CD4-positive, alpha-beta T cell (primary cell): ENCODE measurements around the gene CDK5R2. TPM values are rescaled to one million over a fixed set of nuclear protein-coding genes. Genes with fewer than 3 reads are reported as not detected.

Experiments
- ATAC-seq: fragments of 200-7000 bp; cut with Tn5 transposase; one replicate; pipeline ENCODE4 v1.10.0; 2022; ENCODE audit warnings: mild to moderate bottlenecking; ENCODE audit not compliant: poor library complexity
- CTCF ChIA-PET: fragments of 350-600 bp; sonication (Branson Sonifier 250); formaldehyde crosslinking; loops from one replicate; lab custom pipeline; 2021; ENCODE audit warnings: antibody characterized with exemption, inconsistent platforms; lab: Charles Lee
- POLR2A ChIA-PET: fragments of 350-600 bp; sonication (Branson Sonifier 250); formaldehyde crosslinking; loops from one replicate; lab custom pipeline; 2021; ENCODE audit warnings: antibody characterized with exemption, inconsistent platforms; lab: Charles Lee
- DNase-seq, 14 experiments: peaks; one replicate each; pipeline ENCODE4 v3.0.0-alpha.2; 2013 to 2020; ENCODE audit warnings: mixed read lengths in 2 of 14
- H3K27ac ChIP-seq, 2 donors: one replicate each; pipeline versions ENCODE4 v1.5.1 to v1.7.0; 2013; ENCODE audit warnings: low read length in 2 of 2, low read depth in 1 of 2, mild to moderate bottlenecking in 1 of 2
- H3K27me3 ChIP-seq, 2 experiments: 1 replicate in 1 of 2; 2 replicates in 1 of 2; pipeline versions ENCODE4 v1.6.1 to v1.7.0; 2013; ENCODE audit warnings: low read length in 2 of 2, control low read depth in 1 of 2, mild to moderate bottlenecking in 1 of 2, moderate library complexity in 1 of 2; ENCODE audit not compliant: insufficient read depth in 2 of 2, control insufficient read depth in 1 of 2
- H3K36me3 ChIP-seq: one replicate; pipeline ENCODE4 v1.6.1; 2013; ENCODE audit warnings: low read length, control low read depth; ENCODE audit not compliant: insufficient read depth
- H3K4me1 ChIP-seq: one replicate; pipeline ENCODE4 v1.6.1; 2013; ENCODE audit warnings: low read length, control low read depth; ENCODE audit not compliant: insufficient read depth
- H3K4me3 ChIP-seq: one replicate; pipeline ENCODE4 v1.5.1; 2013; ENCODE audit warnings: mild to moderate bottlenecking, low read length, moderate library complexity
- H3K9me3 ChIP-seq, 2 experiments: 1 replicate in 1 of 2; 2 replicates in 1 of 2; pipeline versions ENCODE4 v1.6.1 to v1.7.0; 2013; ENCODE audit warnings: low read length in 2 of 2, mild to moderate bottlenecking in 2 of 2, control low read depth in 1 of 2, moderate library complexity in 1 of 2; ENCODE audit not compliant: control insufficient read depth in 1 of 2, insufficient read depth in 1 of 2
- H3K27ac Mint-ChIP-seq: one replicate; pipeline ENCODE4 v1.8.0; 2020; ENCODE audit warnings: mixed read lengths
- H3K27me3 Mint-ChIP-seq: one replicate; pipeline ENCODE4 v1.8.0; 2021; ENCODE audit warnings: mixed read lengths
- H3K36me3 Mint-ChIP-seq: one replicate; pipeline ENCODE4 v1.8.0; 2021; ENCODE audit warnings: low read depth, mixed read lengths
- H3K4me1 Mint-ChIP-seq: one replicate; pipeline ENCODE4 v1.8.0; 2021; ENCODE audit warnings: low read depth, mixed read lengths
- H3K4me3 Mint-ChIP-seq: one replicate; pipeline ENCODE4 v1.8.0; 2020; ENCODE audit warnings: mild to moderate bottlenecking, mixed read lengths
- H3K9me3 Mint-ChIP-seq: one replicate; pipeline ENCODE4 v1.8.0; 2020; ENCODE audit warnings: mixed read lengths
- CTCF ChIP-seq: fragments of 200-600 bp; IDR thresholded peaks from one replicate; pipeline ENCODE4 v1.8.0; 2022; ENCODE audit warnings: antibody characterized with exemption, mild to moderate bottlenecking
- intact Hi-C, 2 experiments: fragments of 100-400 bp; cut with DNase I in 1 of 2; cut with micrococcal nuclease in 1 of 2; formaldehyde crosslinking; loops; one replicate each; pipeline versions ENCODE4 v1.15.1 to v1.9.0; 2023 to 2025; cut with DNase I, micrococcal nuclease
- total RNA-seq, 174 experiments: library from RNA in 2 of 174; stranded (reverse) in 2 of 174; gene quantifications; one replicate each; pipeline ENCODE4 v1.2.3 and lab custom pipeline; 2021 to 2026

The CDK5R2 gene
- total RNA-seq, 2 experiments from 2014 or later = not detected

DNA sequence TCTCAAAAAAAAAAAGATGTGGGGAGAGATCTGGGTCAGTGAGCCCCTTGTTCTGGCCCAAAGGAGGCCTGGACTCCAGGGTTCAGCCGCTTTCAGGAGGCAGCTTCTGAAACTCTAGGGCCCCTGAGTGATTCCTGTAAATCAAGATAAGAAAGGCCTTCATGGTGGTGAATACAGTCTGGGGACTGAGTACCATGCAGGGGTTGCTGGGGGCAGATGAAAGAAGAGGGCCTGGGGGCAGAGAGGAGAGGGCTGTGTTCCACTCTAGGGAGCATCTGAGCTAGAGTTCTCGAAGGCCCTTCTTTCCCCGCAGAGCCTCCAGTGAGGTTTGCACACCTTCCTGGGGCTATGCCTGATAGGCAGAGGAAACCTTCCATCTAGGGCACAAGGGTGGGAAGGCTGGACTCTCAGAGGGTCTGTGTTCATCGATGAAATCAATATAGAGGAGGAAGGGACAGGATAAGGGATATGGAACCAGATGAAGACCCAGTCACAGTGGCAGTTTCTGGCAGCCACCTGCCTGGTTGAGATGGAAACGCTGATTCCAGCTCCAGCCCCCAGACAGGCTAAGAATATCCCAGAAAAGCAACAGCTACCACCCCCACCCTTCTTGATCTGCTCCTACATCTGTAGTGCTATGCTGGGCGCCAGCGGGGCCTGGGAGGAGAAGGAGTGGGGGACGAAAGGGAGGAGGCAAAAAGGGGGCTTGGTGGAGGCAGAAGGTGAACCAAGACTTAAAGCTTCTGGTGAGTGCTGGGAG lies 4.7 kb upstream of the CDK5R2 start:
- intact Hi-C loops = no loop called here
- ATAC-seq = no peak
- Histone ChIP-seq H3K27me3 (peaks cover 36 to 54% of the 10 kb centered on the region in 2 experiments), H3K4me3 (no peak overlapping the region), H3K27ac (no peak overlapping the region), H3K36me3 (no peaks in the 10 kb centered on the region), H3K9me3 (peaks cover 0 to 5% of the 10 kb centered on the region in 2 experiments), H3K4me1 (peaks cover 7% of the 10 kb centered on the region)
- ChIA-PET POLR2A (no interaction called here), CTCF (no interaction called here)
- peaks cover 92% of the 10 kb centered on the region for H3K27me3 Mint-ChIP-seq
- H3K4me3 Mint-ChIP-seq = no peak overlapping the region
- H3K27ac Mint-ChIP-seq = no peak overlapping the region
- TF ChIP-seq CTCF = no peak
- H3K9me3 Mint-ChIP-seq = no peaks in the 10 kb centered on the region
- no peak for DNase-seq
- H3K36me3 Mint-ChIP-seq = no peaks in the 10 kb centered on the region
- H3K4me1 Mint-ChIP-seq = no peaks in the 10 kb centered on the region

DNA sequence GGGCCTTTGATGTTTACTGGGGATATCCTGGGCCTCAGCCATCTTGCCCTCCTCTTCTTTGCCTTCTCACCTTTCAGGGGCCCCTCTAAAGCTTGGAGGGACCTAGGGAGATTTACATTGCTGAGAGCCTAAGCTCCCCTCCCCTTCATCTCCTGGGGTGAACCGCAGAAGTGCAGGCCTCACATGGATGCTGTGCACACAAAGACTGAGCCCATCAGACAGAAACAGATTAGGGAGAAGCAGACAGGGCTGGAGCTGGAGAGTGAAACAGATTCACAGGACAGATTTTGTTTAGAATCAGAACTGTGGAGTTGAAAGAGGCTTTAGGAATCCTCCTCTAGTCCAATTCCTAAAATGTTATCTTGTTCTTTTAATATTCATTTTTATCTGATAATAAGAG lies 3.4 kb upstream of the CDK5R2 start:
- CTCF ChIA-PET = no interaction called here
- no peaks in the 10 kb centered on the region for H3K36me3 Mint-ChIP-seq
- Histone ChIP-seq H3K36me3 (no peaks in the 10 kb centered on the region), H3K27me3 (peaks cover 32 to 56% of the 10 kb centered on the region in 2 experiments), H3K4me1 (peaks cover 18% of the 10 kb centered on the region), H3K4me3 (no peak overlapping the region), H3K9me3 (peaks cover 0 to 12% of the 10 kb centered on the region in 2 experiments), H3K27ac (no peak overlapping the region)
- no peak for TF ChIP-seq CTCF
- intact Hi-C loops = no loop called here
- H3K27me3 Mint-ChIP-seq = peaks cover 86% of the 10 kb centered on the region
- POLR2A ChIA-PET = no interaction called here
- ATAC-seq (no peak), DNase-seq (no peak)
- no peak overlapping the region for H3K27ac Mint-ChIP-seq
- no peak overlapping the region for H3K4me3 Mint-ChIP-seq
- no peaks in the 10 kb centered on the region for H3K9me3 Mint-ChIP-seq
- peaks cover 2% of the 10 kb centered on the region for H3K4me1 Mint-ChIP-seq

GRCh38 chr2:218957671-218958070 lies 1.8 kb upstream of the CDK5R2 start:
- Mint-ChIP-seq H3K4me1 (peaks cover 7% of the 10 kb centered on the region), H3K4me3 (no peak overlapping the region), H3K27ac (no peak overlapping the region), H3K9me3 (no peaks in the 10 kb centered on the region), H3K27me3 (peaks cover 88% of the 10 kb centered on the region), H3K36me3 (no peaks in the 10 kb centered on the region)
- intact Hi-C loops = no loop called here
- H3K4me1 ChIP-seq = peaks cover 26% of the 10 kb centered on the region
- ATAC-seq (no peak), DNase-seq (no peak)
- no peak overlapping the region for H3K27ac ChIP-seq
- no peak for TF ChIP-seq CTCF
- H3K9me3 ChIP-seq = peaks cover 0 to 24% of the 10 kb centered on the region in 2 experiments
- H3K27me3 ChIP-seq = peaks cover 47 to 73% of the 10 kb centered on the region in 2 experiments
- no peak overlapping the region for H3K4me3 ChIP-seq
- POLR2A ChIA-PET = interaction anchor here (0.6 kb wide), 1 partner anchor 12 kb away, joined by 3 read pairs; no protein-coding TSS in a partner anchor
- CTCF ChIA-PET = interaction anchor here (0.8 kb wide), 1 partner anchor 889 kb away, joined by 3 read pairs; the partner anchor contains the start of gene RUFY4
- no peaks in the 10 kb centered on the region for H3K36me3 ChIP-seq
